Hypothalamus (tissue), 51 donors: ENCODE results near the gene HSH2D.
"Not testable (repeated sequence)": the region's sequence is repeated elsewhere in the genome, so short reads cannot be mapped to it uniquely, and the experiment has no call there.

ENCODE experiments used
- DNase-seq, 51 donors: peaks; one replicate each; lab custom pipeline; 2025; lab: John Stamatoyannopoulos, UW

HSH2D gene

GRCh38 chr19:16153582-16154336 lies 10.3 kb downstream of the HSH2D start:
- DNase-seq, result no peak

DNA sequence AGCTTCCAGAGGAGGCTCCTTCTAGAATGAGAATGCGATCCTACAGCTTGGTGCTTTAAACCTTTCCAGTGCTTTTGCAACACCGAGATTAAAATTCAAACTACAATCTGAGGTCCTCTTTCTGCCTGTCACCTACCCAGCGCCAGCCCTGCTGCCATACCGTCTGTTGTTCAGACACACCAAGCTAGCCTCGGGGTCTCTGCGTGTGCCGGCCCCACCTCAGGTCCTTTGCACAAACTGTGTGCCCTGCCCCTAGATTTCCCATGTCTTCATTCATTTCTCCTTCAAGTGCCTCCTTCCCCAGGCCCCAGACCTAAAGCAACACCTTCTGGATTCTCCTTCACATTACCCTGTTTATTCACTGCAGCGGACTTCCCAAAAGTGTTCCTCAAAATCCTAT lies 11.1 kb downstream of the HSH2D start:
- no peak for DNase-seq

DNA sequence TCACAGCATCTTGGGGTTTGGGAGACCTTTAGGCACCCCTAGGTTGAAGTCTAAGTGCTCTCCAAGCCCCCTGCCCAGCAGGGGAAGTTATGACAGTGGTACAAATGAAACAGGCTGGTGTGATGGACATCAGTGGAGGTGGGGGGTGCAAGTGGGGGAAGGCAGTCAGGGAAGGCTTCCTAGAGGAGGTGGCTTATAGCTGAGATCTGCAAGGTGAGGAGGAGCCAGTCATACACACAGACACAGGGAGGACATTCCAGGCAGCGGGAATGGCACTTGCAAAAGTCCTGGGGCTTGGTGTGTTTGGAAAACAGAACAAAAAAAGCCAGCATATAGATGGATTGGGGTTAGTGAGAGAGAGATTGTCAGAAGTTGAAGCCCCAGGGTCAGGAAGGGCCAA lies 11.6 kb downstream of the HSH2D start:
- no peak for DNase-seq

DNA sequence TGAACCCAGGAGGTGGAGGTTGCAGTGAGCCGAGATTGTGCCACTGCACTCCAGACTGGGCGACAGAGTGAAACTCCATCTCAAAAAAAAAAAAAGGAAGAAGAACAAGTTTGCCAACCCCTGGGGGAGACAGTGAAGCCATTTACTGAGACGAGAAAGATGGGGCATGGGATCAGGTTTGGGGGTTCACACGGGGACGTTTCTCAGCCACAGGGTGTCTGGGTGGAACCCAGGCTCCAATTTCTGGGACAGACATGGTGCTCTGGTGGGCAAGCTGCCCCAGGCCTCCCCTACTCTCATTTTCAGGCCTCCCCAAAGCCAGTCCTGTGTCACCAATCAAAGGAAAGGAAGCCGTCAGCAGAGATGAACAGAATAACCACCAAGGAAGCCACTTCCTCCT lies 13.4 kb downstream of the HSH2D start:
- DNase-seq, result no peak

DNA sequence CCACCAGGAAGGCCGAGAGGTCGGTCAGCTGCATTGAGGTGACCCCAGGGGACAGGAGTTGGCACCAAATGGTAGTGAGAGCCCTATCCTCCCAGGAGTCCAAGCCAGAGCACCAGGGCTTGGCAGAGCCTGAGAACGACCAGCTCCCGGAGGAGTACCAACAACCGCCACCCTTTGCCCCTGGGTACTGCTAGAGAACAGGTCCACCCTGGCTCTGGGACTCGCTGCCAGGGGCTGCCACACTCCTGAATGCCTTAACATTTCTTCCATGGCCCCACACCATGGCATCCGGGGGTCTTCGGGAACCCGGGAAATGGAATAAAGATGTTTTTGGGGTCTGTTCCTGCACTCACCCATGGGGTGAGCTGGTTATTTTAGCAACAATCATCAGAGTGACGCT lies 14.1 kb downstream of the HSH2D start:
- no peak for DNase-seq

- DNase-seq, result no peak
Measured at GRCh38 chr19:16159655-16160054, 16.2 kb downstream of the HSH2D start.

DNA sequence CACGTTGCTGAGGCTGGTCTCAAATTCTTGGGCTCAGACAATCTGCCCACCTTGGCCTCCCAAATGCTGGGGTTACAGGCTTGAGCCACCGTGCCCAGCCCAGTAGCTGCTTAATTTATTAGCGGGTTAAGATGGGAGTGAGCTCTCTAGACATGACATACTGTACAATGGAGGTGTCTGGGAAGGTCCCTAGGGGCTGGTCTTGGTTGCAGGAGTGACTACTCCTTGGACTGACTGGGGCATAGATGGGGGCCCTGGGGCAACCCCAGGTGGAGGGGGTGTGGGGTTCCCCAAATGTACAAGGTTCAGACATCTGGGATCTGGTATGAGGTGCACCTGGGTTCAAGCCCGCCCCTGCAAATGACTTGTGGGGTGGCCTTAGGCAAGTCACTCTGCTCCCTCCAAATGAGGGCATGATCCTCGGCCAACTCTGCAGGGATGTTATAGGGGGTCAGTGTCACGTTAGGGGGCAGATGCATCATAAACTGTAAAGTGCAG lies 17.0 kb downstream of the HSH2D start:
- no peak for DNase-seq

DNA sequence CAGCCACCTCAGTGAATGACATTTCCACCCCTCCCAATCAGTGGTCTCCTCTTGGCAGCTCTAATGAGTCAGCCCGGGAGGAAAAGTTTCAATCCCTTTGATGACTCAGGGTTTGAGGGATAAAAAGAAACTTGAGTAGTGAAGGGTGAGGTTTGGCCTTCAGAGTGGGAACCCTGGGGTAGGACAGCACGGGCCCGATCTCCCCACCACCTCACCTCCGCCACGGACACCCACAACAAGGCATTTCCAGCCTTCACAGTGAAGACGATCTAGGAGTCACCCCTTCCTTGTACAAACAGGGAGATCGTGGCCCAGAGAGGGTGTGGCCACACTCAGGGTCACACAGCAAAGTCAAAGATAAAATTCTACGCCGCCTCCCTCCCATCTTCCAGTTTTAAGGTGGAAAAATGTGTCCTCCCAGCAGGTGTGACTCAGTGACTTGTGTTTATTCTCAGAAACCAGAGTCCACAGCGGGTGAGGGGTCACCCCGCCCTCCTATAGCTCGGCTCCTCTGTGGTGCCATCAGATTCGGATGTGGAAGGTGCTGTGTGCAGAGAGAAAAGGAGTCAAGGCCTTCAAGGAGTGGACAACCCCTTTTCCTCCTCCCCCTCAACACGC lies 17.6 kb downstream of the HSH2D start:
- no peak for DNase-seq

- no peak for DNase-seq
Measured at GRCh38 chr19:16161840-16162239, 18.4 kb downstream of the HSH2D start.

DNA sequence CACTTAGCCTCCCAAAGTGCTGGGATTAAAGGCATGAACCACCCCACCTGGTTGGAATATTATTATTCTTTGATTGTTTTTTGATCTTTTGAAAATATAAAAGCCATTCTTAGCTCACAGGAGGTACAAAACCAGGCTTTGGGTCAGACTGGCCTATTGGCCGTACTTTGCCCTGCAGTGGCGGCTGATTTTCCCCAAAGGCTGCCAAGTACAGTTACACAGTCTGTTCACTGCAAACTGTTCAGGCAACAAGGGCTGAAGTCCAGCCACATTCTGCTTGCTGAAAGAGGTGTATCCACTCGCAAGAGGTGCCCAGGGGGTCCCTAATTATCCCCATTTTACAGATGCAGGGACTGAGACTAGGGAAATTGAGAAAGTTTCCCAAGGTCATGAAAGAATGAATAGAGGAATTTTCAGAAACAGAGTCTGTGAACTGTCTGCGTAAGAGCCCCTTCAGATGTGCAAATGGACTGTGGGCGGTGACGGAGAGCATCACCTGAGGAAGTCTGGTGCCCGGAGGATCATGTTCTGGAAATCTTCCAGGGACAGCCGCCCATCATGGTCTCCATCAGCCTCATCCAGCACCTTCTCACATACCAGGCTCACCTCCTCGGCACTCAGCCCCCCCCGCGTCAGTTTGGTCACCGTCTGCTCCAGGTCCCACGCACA lies 20.9 kb downstream of the HSH2D start:
- DNase-seq, result no peak

DNA sequence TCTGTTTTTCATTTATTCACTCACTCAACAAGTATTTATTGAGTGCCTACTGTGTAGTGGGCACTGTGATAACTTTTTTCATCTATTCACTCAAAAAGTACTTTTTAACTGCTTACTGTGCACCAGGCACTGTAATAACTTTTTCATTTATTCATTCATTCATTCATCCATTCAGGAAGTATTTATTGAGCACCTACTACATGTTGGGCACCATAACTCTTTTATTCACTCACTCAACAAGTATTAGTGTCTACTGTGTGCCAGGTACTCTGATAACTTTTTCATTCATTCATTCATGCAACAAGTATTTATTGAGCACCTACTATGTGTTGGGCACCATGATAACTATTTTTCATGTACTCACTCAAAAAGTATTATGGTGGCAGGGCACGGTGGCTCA lies 22.9 kb downstream of the HSH2D start:
- no peak for DNase-seq

- DNase-seq, result no peak
Measured at GRCh38 chr19:16167055-16167454, 23.6 kb downstream of the HSH2D start.

GRCh38 chr19:16168465-16169081 lies 25.1 kb downstream of the HSH2D start:
- no peak for DNase-seq

GRCh38 chr19:16170134-16170533 lies 26.6 kb downstream of the HSH2D start:
- no peak for DNase-seq

DNA sequence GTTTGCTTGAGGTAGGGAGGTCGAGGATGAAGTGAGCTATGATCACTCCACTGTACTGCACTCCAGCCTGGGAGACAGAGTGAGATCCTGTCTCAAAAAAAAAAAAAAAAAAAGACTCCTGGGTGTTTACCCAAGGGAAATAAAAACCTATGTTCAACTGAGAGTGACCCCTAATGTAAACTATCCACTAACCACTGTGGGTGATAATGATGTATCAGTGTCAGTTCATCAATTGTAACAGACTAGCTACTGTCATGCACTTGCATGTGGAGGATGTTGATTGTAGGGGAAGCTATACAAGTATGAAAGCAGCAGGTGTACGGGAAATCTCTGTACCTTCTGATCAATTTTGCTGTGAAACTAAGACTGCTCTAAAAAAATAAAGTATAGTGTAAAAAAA lies 32.5 kb downstream of the HSH2D start:
- DNase-seq, result no peak

GRCh38 chr19:16178866-16179265 lies 35.4 kb downstream of the HSH2D start:
- not testable (repeated sequence) for DNase-seq

DNA sequence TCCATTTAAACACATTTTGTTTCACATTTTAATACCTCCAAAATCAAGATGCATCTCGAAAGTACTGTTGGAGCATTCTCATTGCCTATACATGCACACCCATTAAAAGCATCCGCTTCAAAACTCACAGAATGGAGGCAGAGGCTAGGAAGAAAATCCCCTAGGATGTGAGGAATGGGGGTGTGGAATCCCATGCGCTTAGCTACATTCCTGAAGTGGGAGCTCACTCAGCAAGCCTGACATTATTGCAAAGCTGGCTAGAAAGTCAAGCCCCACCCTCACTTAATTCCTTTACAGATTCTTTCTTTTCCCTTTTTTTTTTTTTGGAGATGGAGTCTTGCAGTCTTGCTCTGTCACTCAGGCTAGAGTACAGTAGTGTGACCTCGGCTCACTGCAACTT lies 37.1 kb downstream of the HSH2D start:
- no peak for DNase-seq

GRCh38 chr19:16184665-16185122 lies 41.2 kb downstream of the HSH2D start:
- peak in 1 of 51 donors; percentile 28 for DNase-seq

- peak; percentile 78 to 99 (median 96) for DNase-seq
Measured at GRCh38 chr19:16185123-16185767, 41.8 kb downstream of the HSH2D start, which contains the start of gene FAM32A. Gene FAM32A (plus strand): TSS chr19:16185410. CDS start chr19:16185443, 33 bp downstream.

DNA sequence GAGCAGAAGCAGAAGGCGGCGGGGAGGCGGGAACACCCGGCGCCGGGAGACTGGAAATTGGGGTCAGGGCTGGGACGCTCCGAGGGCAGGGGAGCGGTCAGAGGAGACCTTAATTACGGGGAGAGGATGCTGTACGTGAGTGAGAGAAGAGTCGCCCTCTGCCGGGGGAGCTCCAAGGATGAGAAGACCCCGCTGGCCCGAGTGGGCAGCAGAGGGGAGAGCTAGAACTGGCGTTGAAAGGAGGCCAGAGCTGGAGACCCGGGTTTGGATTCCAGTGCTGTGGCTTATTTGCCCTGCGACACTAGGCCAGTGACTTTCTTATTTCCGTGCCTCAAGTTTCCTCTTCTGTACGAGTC lies 42.3 kb downstream of the HSH2D start:
- peak in 19 of 51 donors; percentile 4 to 44 (median 23) for DNase-seq

DNA sequence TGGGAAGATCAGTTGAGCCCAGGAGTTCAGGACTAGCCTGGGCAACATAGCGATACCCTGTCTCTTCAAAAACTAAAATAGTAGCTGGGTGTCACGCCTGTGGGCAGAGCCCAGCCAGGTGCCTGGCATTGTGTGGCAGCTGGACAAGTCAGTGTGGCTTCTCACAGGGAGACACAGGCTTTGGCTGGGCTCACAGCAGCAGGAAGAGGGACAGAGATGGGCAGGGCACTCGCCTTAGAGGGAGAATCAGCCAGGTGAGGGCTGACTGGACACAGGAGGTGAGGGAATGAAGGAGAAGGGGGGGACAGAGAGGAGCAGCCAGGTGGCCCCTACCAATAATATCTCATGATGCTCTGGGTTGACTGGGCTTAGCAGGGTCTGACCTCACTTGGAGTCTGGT lies 45.0 kb downstream of the HSH2D start:
- no peak for DNase-seq
